PC-3 (cell line): Measurements from ENCODE around the gene SIRT2. TPM values are rescaled to one million over a fixed set of nuclear protein-coding genes. Genes with fewer than 3 reads are reported as not detected.
A peak's percentile ranks its signal among the peaks of the same experiment; 100 is the strongest.

Experiments
- ATAC-seq: fragments of 200-7000 bp; cut with Tn5 transposase; 2 replicates; pipeline ENCODE4 v1.9.1; 2020; ENCODE audit warnings: mild to moderate bottlenecking, moderate library complexity
- BruUV-seq: library from RNA; stranded (reverse); fragments of 400-500 nt; replicated peaks from 2 replicates; lab custom pipeline; 2021; lab: Mats Ljungman, UMichigan
- CTCF ChIA-PET: fragments of 300-600 bp; sonication (Branson Sonifier 250); formaldehyde crosslinking; loops from one replicate; lab custom pipeline; 2022; ENCODE audit warnings: antibody characterized with exemption; lab: Charles Lee
- POLR2A ChIA-PET: fragments of 300-600 bp; sonication (Branson Sonifier 250); formaldehyde crosslinking; loops from one replicate; lab custom pipeline; 2022; ENCODE audit warnings: antibody characterized with exemption; ENCODE audit not compliant: unreplicated experiment; lab: Charles Lee
- DNase-seq: peaks from one replicate; pipeline ENCODE4 v3.0.0-alpha.2; 2015
- H2AFZ ChIP-seq: fragments of 300-600 bp; sonication (generic); 2 replicates; pipeline ENCODE4 v1.6.0; 2016; ENCODE audit warnings: antibody characterized with exemption, low read length
- H3F3A ChIP-seq: fragments of 300-600 bp; sonication (generic); one replicate; pipeline ENCODE4 v1.6.0; 2017; ENCODE audit warnings: antibody characterized with exemption, low read length, control low read depth, mild to moderate bottlenecking; ENCODE audit not compliant: unreplicated experiment
- H3K27ac ChIP-seq: fragments of 300-600 bp; sonication (generic); 2 replicates; pipeline ENCODE4 v1.5.1; 2016; ENCODE audit warnings: mild to moderate bottlenecking, low read length
- H3K27me3 ChIP-seq: fragments of 300-600 bp; sonication (generic); 2 replicates; pipeline ENCODE4 v1.6.1; 2016; ENCODE audit warnings: low read length, mixed read lengths
- H3K36me3 ChIP-seq: fragments of 300-600 bp; sonication (generic); 2 replicates; pipeline ENCODE4 v1.6.1; 2016; ENCODE audit warnings: low read depth, mixed run types, low read length, mixed read lengths
- H3K4me1 ChIP-seq: fragments of 300-600 bp; sonication (generic); 2 replicates; pipeline ENCODE4 v1.5.1; 2016; ENCODE audit warnings: low read length; ENCODE audit not compliant: insufficient read depth
- H3K4me2 ChIP-seq: fragments of 300-600 bp; sonication (generic); 2 replicates; pipeline ENCODE4 v1.6.0; 2016; ENCODE audit warnings: low read length
- H3K4me3 ChIP-seq: fragments of 300-600 bp; sonication (generic); 2 replicates; pipeline ENCODE4 v1.5.1; 2016; ENCODE audit warnings: mild to moderate bottlenecking, low read length, mixed read lengths
- H3K79me2 ChIP-seq: fragments of 300-600 bp; sonication (generic); 2 replicates; pipeline ENCODE4 v1.6.1; 2017; ENCODE audit warnings: low read length, mixed read lengths
- H3K9ac ChIP-seq: fragments of 300-600 bp; sonication (generic); 2 replicates; pipeline ENCODE4 v1.6.0; 2016; ENCODE audit warnings: mild to moderate bottlenecking, low read length
- H3K9me2 ChIP-seq: fragments of 300-600 bp; sonication (generic); replicated peaks from 2 replicates; pipeline ENCODE4 v1.6.1; 2016; ENCODE audit warnings: mixed run types, low read length, mixed read lengths
- H3K9me3 ChIP-seq: fragments of 300-600 bp; sonication (generic); 2 replicates; pipeline ENCODE4 v1.6.1; 2016; ENCODE audit warnings: low read length, mixed read lengths
- H4K20me1 ChIP-seq: fragments of 300-600 bp; sonication (generic); 2 replicates; pipeline ENCODE4 v1.6.1; 2016; ENCODE audit warnings: low read length, mixed read lengths
- CTCF ChIP-seq: fragments of 300-600 bp; sonication (generic); conservative IDR thresholded peaks from 2 replicates; pipeline ENCODE4 v1.5.1; 2017; ENCODE audit warnings: antibody characterized with exemption, low read depth, mild to moderate bottlenecking, low read length
- EZH2 ChIP-seq: fragments of 300-600 bp; sonication (generic); IDR thresholded peaks from one replicate; pipeline ENCODE4 v1.6.1; 2017; ENCODE audit warnings: antibody characterized with exemption, mild to moderate bottlenecking, low read length; ENCODE audit not compliant: unreplicated experiment
- EZH2phosphoT487 ChIP-seq: fragments of 300-600 bp; sonication (generic); IDR thresholded peaks from 2 replicates; pipeline ENCODE4 v1.6.1; 2018; ENCODE audit warnings: mild to moderate bottlenecking, antibody characterized with exemption, low read length, borderline replicate concordance
- intact Hi-C: fragments of 100-400 bp; cut with micrococcal nuclease; formaldehyde crosslinking; loops from 2 replicates; pipeline ENCODE4 v1.9.0; 2023
- total RNA-seq: library from RNA; depleted of rRNA; stranded (reverse); fragments of >200 nt; gene quantifications from 2 replicates; pipeline ENCODE4 v1.2.3, GENCODE V29; 2014

The SIRT2 gene
- total RNA-seq, 1 experiment from 2014 or later, result 37.9 TPM

DNA sequence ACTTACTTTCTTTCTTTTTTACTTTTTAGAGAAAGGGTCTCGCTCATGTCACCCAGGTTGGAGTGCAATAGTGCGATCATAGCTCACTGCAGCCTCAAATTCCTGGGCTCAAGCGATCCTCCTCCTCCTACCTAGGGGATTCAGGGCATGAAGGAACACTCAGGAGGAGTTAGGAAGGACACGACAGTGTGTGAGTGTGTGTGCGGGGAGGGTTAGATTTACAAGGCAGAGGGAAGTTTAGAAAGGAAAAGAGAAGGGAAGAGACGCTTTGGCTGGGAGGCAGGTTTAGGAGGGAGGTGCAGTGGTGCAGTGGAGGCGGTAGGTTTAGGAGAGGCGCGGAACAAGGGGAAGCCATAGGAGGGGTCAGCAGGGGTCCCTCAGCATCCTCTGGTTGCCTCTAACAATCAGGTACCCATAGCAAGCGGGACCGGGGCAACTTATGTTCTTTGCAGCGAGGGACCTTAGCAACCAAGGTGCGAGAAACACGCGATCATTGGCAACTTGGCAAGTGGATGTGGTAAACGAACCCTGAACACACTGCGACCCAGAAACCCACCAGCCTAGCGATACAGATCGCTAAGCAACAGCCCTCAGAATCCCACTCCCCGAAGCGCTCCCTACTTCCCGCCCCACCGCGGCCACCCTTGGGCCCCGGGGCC lies 501 bp downstream of the SIRT2 start:
- 0 out of 2 replicates have a peak, but pooled peaks cover 3% of the 10 kb centered on the region for H3K4me1 ChIP-seq
- H2AFZ ChIP-seq, result peak overlapping the region; percentile 83
- no peak for TF ChIP-seq CTCF
- TF ChIP-seq EZH2phosphoT487, result no peak
- TF ChIP-seq EZH2, result no peak
- H3K9me3 ChIP-seq, result no peaks in the 10 kb centered on the region
- H3K4me2 ChIP-seq, result peak overlapping the region; percentile 94
- no peaks in the 10 kb centered on the region for H3K9me2 ChIP-seq
- peak overlapping the region; percentile 73 for H3K9ac ChIP-seq
- ATAC-seq, result peak; percentile 8; the same call in 1 of the 2 replicates
- no peaks in the 10 kb centered on the region for H3K27me3 ChIP-seq
- TSS peak; percentile 57 for BruUV-seq
- H4K20me1 ChIP-seq, result no peaks in the 10 kb centered on the region
- H3F3A ChIP-seq, result no peaks in the 10 kb centered on the region
- intact Hi-C loops, result loop anchor here (1.0 to 5.0 kb wide), 2 partner anchors 31 to 47 kb away; partner anchors contain the start of genes MRPS12 and SARS2
- no peaks in the 10 kb centered on the region for H3K36me3 ChIP-seq
- ChIA-PET POLR2A (interaction anchor here (0.6 kb wide), 1 partner anchor 240 kb away, joined by 9 read pairs; no protein-coding TSS in a partner anchor), CTCF (no interaction called here)
- H3K79me2 ChIP-seq, result peaks cover 29% of the 10 kb centered on the region
- no peak overlapping the region for H3K27ac ChIP-seq
- peak; percentile 14 for DNase-seq
- H3K4me3 ChIP-seq, result peak overlapping the region; percentile 78

DNA sequence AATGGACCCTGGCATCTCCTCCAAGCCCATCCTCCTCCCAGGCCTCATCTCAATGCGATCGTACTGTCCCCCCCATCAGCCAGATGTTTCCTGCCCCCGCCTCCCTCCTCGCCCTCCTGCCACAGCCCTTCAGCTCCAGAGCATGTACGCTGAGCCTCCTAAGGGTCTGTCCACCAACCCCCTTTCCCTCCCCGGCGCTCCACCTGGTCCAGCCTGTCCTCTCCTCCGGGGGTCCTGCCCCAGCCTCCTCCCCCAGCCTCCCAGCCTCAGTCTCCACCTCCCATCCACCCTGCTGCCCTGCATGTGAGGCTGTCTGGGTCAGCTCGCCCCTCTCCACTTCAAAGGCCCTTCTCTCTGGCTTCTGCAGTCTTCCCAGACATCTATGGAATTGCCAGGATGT lies 4.5 kb downstream of the SIRT2 start:
- no peak overlapping the region for H2AFZ ChIP-seq
- intact Hi-C loops, result loop anchor here (5.0 kb wide), 1 partner anchor 43 kb away; no protein-coding TSS in a partner anchor
- BruUV-seq, result no TSS peak
- H3K9ac ChIP-seq, result no peak overlapping the region
- no peaks in the 10 kb centered on the region for H3F3A ChIP-seq
- H3K27me3 ChIP-seq, result no peaks in the 10 kb centered on the region
- H3K27ac ChIP-seq, result no peak overlapping the region
- ATAC-seq, result no peak
- H3K4me1 ChIP-seq, result 0 out of 2 replicates have a peak, but pooled peaks cover 3% of the 10 kb centered on the region
- no peaks in the 10 kb centered on the region for H3K36me3 ChIP-seq
- no peak overlapping the region for H3K4me3 ChIP-seq
- no peak overlapping the region for H3K4me2 ChIP-seq
- H4K20me1 ChIP-seq, result no peaks in the 10 kb centered on the region
- peaks cover 11% of the 10 kb centered on the region; the same call in 1 of the 2 replicates for H3K79me2 ChIP-seq
- ChIA-PET POLR2A (no interaction called here), CTCF (no interaction called here)
- H3K9me2 ChIP-seq, result no peaks in the 10 kb centered on the region
- TF ChIP-seq EZH2, result no peak
- no peak for TF ChIP-seq EZH2phosphoT487
- TF ChIP-seq CTCF, result no peak
- no peaks in the 10 kb centered on the region for H3K9me3 ChIP-seq
- DNase-seq, result no peak

DNA sequence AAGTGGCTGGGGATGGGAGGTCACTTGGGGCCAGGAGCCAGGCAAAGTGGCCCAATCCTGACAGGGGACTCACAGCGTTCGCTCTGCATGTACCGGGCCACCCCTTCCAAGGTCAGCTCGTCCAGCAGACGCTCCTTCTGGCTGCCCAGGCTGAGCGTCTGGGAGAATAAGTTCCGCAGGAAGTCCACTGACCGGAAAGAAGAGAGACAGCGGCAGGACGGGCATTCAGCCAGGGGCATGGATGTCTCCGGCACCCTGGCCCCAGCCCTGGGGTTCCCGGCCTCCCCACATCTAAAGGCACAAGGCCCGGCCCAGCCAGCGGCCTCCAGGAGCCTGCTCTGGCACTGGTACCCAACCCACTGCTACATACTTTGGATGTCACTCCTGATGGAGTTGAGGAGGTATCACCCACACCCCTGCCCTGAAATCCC lies 6.1 kb downstream of the SIRT2 start:
- ATAC-seq (no peak), DNase-seq (no peak)
- Histone ChIP-seq H3K36me3 (no peaks in the 10 kb centered on the region), H3K9me2 (no peaks in the 10 kb centered on the region), H3K4me2 (no peak overlapping the region), H3K4me1 (0 out of 2 replicates have a peak, but pooled peaks cover 3% of the 10 kb centered on the region), H3F3A (no peaks in the 10 kb centered on the region), H2AFZ (no peak overlapping the region), H3K9ac (no peak overlapping the region), H3K79me2 (0 out of 2 replicates have a peak, but pooled peaks cover 4% of the 10 kb centered on the region), H4K20me1 (no peaks in the 10 kb centered on the region), H3K27ac (no peak overlapping the region), H3K4me3 (no peak overlapping the region), H3K27me3 (no peaks in the 10 kb centered on the region), H3K9me3 (no peaks in the 10 kb centered on the region)
- ChIA-PET CTCF (no interaction called here), POLR2A (no interaction called here)
- BruUV-seq, result no TSS peak
- intact Hi-C loops, result no loop called here
- TF ChIP-seq EZH2phosphoT487 (no peak), CTCF (no peak), EZH2 (no peak)
